DMS79 treated with DMSO at 0.1 percent for 48 hours (cell line): ENCODE data around the gene CLMP.
A peak's percentile ranks its signal among the peaks of the same experiment; 100 is the strongest.
"Not testable (repeated sequence)": the region's sequence is repeated elsewhere in the genome, so short reads cannot be mapped to it uniquely, and the experiment has no call there.

ENCODE experiments used
- DNase-seq: peaks from one replicate; lab custom pipeline; 2025; lab: John Stamatoyannopoulos, UW

Gene CLMP

DNA sequence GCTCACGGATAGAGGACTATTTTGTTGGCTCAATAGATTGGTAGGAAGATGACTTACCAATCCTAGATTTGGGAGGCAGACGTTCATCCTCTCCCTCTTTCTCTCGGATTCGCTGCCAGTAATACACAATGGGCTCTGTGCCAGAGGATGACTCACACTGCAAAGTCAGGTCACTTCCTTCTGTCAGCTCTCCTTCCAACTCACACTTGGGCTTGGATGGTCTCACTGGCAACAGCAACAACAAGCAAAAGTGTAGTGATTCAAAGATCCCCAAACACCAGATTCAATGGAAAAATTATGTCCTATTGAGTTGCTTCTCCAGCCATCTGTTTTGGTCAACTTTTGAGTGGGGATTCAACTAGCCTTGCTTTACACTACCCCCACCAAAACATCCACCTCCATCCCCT is 111.4 kb downstream of the CLMP start:
- no peak for DNase-seq

DNA sequence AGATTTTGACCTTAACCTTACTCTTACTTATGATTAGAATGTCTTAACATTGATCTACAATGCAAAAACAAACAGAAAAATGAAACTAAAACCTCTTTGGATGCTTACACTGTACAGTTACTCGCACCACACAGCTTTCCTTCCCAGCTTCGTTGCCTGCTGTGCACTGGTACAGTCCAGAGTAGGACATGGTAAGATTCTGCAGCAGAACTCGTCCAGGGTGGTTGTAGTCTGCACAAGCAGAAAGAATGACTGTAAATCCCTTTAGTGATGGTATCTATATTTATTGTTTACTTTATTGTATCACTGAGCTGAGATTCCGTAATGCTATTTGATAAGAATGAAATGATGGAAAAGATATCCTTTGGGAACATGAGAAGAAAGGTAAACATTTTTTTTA is 112.1 kb downstream of the CLMP start:
- DNase-seq = no peak

DNA sequence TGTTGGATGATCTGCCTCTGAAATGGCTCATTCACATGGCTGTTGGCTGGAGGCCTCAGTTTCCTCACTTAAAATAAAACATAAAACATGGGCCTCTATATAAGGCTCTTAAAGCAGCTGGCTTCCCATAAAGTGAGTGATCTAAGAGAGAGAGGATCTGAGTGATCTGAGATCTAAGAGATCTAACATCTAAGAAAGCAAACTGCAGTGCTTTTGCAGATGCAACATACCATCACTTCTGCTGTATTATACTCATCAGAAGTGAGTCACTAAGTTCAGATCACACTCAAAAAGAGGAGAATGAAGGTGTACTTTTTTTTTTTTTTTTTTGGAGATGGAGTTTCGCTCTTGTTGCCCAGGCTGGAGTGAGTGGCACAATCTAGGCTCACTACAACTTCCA is 115.0 kb downstream of the CLMP start:
- no peak for DNase-seq

DNA sequence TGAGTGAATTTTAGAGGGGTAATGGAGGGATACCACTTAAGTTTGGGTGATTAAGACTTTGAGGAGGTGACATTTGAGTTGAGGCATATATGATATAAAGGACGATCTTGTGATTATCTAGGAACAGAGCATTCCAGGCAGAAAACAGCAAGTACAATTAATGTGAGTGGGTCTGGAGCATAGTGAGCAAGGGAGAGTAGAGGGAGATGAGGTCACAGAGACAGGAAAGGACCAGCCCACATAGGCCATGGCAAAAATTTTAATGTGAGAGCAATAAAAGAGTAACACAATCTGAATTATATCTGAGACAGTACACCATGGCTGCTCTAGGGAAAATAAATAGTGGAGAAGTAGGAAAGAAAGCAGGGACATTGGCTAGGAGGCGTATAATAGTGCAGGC is 118.6 kb downstream of the CLMP start:
- no peak for DNase-seq

DNA sequence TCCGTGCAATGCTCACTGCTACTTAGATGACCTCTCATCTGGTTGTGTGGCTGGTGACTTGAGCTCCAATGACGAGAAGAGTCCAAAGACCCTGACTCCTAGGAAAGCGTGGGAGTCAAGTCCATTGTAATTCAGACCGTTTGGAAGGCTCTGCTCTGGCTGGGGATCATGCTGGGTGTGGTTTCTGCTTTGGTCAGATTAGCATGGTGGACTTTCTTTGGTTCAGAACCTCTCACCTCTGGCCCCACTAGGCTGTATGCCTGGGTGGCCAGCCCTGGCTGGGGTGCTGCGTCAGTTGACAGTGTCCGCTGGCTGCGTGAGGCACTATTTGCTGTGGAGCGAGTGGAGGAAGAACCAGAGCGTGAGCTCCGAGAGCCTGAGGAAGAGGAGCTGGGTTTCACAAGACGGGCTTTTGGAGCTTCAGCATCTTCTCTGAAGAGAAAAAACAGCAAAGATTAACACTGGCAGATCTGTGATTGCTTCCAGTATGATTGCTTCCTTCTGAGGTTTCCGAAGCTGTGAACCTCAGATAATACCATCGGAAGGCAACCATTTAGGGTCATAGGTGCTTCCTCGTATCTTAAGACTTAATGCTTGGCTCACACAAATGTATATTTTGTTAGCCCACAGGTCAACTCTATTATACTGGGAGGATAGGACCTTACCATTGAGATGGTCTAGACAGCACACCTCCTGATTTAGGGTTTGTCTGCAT is 121.5 kb downstream of the CLMP start:
- DNase-seq = no peak

DNA sequence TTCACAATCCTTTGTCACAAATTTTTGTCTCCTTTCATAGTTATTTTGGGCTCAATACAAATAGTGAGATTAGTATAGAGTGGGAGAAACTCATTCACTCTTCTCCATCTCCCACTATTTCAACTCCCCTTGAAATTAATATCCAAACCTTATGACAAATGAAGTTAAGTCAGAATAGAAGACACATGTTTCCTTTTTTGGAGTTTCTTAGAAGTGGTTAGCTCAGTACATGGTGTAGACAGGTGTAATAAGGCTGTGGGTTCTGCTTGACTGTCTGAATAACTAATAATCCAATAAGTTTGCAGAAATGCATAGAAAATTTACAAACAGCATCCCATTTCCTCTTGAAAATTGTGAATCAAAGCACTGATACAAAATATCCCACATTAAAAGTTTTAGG is 122.3 kb downstream of the CLMP start:
- no peak for DNase-seq

DNA sequence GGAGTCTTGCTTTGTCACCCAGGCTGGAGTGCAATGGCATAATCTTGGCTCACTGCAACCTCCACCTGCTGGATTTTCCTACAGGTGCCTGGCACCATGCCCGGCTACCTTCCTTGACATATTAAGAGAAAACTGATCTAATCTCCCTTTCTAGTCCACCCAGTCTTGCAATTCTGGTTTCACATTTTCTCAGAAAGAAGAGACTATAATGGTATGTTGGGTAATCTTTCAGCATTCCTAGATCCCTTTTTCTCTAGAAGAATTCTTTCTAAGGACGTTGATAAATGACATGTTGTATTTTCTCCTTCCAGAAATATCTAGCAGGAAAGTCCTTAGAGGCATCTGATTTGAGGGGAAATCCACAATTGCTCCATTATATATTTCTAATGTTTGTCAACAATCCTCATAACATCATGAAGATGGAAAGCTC is 122.7 kb downstream of the CLMP start:
- DNase-seq = peak; percentile 88

DNA sequence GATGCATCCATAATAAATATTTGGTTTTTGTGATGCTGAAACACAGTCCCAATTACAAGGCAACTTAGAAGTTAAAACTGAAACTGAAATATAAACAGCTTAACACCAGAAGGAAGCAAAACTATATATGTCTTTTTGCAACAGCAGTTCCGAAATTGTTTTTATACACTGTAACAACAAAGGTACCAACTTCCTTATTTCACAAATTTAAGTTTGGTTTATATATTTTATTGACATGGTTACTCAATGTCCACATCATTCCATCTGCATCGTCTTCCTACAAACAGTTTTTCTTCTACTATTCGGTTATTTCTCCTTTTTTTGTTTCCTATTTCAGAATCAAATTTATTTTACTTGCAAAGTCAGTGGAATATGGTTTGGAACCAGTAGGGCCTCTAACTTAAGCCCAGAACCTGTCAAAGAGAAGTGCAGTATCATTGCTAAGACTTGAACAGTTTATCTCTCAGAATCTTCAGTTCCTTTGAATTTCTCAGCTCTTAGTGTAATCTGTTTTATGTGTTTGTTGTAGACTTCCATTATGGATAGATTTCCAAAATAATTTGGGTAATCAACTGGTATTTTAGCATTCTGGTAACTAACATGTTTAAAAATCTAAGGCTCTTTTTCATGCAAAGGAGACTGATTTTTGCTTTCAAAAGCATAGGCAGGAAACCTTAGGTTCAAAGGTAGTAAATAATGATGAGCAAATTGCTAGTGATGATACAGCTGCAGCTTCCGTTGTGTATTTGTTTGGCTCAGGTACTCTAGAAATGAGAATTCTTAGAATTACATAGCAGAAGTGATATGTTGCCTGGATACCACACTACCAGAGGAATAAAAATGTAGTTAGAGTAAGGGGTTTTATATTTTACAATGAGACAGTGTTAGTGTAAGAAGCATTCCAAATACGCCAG is 124.9 kb downstream of the CLMP start:
- no peak for DNase-seq

DNA sequence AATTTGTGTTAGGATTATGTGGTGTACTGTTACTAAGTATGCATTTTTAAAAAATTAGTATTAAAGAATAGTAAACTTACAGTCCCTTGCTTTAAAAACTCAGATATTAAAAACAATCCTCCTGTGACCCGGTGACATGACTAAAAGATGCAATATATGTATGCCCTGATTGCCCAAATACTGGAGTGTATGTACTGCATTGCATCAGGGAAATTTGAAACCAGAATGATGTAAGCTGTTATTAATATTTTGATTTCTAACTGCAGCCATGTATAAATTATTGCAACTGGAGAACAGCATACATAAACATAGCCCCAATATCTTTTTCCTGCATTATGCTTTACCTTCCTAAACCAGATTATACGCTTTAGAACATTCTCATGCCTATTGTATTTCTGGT is 129.4 kb downstream of the CLMP start:
- peak; percentile 32 for DNase-seq

DNA sequence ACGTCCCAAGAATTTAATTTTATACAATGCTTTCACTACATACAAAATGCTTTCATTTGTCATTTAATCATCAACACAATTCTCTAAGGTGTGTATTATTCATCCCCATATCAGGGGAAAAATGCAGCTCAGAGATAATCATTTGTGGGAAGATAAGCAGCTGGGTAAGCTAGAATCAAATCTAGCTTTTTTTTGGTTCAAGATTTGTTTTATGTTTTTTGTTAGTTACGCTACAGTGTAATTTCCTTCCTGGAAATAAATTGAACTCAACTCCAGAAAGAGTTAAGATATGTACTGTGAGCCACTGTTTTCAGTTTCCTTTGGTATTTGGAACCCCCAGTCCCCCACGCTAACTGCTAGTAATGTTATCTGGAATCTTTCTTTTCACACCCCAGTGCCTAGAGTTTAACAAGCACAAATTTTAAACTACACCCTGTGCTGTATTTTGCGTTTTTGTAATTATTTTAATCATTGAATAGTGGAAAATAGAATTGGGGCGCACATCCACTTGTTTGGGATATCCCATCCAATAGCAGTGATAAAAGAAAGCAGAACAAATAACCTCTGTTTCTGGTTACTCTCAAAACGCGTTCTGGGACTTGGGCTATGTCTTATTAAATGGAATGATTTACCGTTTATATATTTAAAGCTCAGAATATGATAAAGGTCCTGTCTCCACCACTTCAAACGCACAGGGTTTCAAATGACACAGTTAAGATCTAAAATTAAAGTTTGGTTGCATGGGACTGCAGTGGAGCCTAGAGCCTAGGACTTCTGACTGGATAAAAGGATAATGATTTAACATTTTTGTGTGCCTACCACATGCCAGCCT is 131.0 kb downstream of the CLMP start:
- DNase-seq = peak; percentile 54

DNA sequence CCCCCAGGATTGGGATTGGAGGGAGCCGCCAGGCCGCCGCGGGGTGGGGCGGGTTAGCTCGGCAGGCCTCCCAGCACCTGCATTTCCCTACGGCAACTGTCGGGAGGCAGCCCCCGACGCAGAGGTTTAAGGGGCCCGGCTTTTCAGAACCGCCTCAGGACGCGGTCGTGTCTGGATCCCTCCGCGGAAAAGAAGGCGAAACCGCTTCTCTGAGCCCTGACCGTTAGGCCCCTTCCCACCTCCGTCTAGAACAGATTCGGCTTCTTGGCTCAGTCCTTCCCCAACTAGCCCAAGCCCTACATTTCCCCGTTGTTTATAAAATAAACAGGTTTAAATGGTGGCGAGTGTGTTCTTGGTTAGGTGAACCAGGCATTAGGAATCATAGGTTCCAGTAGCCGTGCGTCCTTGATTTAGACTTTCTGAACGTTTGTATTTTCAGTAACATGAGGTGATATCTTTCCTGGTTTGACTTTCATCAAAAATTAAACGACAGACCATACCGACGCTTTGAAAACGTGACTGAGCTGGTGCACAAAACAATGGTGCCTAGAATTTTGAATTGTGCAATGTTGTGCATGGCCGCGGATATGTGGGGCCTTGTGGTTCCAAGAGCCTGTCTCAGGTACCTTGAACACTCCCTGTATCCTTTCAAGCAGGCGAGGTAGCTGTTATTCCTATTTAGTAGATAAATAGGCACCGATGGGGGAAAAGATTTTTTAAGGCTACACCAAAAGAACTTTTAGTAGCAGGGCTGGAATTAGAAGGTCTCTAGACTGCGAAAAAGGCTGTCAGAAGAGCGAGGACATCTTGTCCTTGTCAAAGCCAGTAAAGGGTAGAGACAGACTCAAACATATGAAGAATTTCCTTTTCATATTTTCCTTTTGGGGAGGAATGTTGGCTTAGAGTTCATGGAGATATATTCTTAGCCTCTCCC is 131.9 kb downstream of the CLMP start:
- peak; percentile 91 for DNase-seq

DNA sequence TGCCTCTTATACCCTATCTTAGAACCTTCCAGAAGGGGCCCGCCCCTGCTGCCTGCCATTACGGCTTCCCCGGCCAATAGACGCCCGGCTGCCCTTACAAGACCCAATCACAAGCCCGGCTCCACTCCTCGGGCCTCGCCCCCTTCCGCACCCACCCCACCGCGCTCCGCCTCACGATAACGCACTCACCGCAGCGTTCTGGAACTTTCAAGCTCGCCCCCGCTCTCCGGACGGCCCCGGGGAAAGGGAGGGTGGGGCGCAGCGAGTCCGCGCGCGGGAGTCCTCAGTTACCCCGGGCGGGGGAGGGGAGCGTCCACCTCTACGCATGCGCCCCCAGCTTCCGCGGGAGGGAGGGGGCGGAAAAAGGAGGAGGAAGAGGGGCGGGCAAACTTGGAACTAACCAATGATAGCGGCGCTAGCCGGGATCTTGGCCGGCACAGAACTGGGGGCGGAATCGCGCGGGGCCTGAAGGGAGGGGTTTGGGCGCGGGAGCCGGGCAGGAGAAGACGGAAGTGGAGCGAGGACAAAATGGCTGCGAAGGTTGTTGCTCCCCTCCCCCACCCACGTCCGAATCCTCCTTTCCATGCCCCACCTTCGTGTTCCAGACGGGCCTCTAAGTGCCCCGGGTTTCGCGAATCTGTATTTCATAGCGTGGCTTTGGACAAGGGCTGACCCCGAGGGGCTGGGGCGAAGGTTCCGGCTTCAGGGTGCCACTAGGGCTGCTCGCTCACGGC is 132.7 kb downstream of the CLMP start:
- DNase-seq = peak; percentile 100

DNA sequence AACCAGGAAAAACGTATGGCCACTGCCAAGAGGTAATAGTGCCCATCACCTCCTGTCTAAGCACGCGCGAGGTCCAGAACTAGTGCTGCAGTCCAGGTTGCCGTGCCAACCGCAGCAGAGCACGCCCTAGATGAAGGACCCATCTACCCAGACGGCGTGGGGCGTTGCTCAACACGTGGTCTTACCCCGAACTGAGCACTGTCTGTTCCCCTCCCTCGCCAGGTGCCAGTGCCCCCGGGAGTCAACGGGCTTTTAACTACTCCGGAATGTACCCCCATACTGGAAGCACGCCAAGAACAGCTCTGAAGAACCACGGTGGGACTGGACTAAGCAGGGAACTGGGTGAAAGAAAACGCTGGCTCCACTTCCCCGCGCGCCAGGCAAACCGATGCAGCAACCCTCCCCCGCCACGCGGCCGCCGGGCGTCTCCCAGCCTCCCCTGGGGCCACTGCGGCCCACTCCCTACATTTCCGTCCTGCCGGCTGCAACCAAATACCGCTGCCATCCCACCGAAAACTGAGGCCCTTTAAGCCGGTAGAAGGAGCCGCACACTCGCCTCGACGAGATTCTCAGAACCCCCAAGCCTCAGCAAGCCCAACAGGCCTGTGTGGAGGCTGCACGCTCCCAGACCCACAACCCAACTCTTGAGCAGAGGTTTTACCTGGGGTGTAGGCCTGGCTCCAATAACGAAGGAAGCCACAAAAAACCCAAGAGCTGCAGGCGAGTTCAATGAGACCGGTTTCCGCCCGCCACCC is 133.5 kb downstream of the CLMP start, which contains the start of gene HSPA8:
TSS of gene HSPA8 (minus strand) at position 734 of the 755 bp plus-strand sequence. CDS start 812 bp downstream, outside the sequence.
- peak; percentile 66 for DNase-seq

DNA sequence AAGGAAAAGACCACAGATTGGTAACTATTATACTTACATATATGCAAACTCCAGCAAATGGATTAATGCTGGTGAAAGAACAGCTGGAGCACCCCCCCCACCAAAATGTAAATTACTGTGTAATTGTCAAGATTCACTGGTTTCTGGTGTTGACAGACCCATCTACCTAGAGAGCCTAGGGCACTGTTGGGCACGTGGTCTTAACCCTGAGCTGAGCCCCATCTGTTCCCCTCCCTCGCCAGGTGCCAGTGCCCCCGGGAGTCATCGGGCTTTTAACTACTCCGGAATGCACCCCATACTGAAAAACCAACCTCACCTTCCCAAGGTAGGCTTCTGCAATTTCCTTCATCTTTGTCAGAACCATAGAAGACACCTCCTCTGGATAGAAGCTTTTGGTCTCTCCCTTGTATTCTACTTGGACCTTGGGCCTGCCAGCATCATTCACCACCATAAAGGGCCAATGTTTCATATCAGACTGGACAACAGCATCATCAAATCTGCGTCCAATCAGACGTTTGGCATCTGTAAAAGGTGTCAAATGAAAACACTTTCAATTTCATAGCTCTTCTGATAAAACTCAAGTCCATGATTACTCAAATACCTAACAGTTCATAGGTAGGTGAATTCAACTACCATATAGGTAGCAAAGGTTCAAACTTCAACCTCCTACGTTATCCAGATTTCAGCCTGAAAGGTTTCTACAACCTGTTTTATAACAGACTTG is 134.6 kb downstream of the CLMP start:
- no peak for DNase-seq

DNA sequence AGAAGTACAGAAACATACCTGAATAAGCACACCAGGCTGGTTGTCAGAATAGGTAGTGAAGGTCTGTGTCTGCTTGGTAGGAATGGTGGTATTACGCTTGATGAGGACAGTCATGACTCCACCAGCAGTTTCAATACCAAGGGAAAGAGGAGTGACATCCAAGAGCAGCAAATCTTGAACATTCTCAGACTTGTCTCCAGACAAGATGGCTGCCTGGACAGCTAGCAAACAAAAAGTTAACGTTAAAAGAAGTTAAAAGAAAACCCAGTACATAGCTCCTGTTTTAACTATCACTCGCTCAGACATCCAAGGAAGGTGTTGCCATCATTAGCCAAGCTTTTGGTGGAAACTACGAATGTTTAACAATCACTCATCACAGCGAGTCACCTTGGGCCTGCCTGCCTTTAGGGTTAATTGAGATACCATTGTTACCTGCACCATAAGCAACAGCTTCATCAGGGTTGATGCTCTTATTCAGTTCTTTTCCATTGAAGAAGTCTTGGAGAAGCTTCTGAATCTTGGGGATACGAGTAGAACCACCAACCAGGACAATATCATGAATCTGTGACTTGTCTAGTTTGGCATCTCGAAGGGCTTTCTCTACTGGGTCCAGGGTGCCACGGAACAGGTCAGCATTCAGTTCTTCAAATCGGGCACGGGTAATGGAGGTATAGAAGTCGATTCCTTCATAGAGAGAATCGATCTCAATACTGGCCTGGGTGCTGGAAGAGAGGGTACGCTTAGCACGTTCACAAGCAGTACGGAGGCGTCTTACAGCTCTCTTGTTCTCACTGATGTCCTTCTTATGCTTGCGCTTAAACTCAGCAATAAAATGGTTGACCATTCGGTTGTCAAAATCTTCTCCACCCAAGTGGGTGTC is 135.8 kb downstream of the CLMP start:
- DNase-seq = not testable (repeated sequence)

DNA sequence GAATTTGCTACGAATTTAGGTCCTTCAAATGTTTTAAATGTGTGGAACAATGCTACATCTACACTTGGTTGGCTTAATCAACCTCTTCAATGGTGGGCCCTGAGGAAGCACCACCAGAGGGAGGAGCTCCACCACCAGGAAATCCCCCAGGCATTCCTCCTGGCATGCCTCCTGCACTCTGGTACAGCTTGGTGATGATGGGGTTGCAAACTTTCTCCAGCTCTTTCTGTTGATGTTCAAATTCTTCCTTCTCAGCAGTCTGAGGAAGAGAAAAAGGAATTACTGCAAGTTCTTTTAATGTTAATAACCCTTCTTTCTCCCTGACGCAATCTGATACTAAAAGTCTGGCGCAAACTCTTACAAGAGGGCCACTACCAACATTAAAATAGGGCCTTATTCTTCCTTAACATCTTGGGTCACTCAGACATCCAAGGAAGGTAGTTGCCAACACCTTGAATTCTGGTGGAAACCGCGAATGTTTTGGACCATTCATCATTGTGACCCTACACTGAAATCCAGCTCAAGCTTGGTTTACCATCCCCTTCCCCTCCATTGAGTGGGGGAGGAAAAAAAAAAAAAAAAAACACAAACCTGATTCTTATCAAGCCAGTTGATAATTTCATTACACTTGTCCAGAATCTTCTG is 137.3 kb downstream of the CLMP start:
- DNase-seq = no peak

DNA sequence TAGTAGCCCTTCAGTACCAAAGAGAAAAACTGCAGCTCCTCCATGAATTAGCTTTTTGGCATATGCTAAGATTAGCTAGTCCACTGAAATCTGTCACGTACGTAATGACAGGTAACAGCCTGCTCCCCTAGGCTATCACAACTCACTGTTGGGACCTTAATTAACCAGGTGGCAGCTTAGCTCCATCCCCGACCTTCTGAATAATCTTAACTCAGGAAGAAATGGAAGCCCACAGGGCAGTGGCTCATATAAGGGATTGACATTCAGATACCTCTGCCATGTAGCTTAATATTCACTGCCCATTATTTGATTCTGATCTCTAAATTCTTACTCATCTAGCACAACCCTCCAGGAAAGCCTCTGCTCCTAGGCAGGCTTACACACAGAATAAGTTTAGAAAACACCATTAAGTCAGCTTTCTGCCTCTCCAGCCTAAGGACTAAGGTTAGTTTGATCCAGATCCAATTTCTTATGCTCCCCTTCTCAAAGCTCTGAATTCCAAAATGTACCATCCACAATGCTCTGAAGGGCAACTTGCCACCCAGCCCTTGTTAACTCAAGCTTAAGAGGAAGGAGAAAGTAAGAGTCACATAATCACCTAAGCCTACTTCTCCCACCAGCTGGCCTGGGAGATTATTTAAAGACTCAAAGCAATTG is 138.1 kb downstream of the CLMP start:
- no peak for DNase-seq
